ENCODE results near the gene ZNF200.
"Not testable (repeated sequence)": the region's sequence is repeated elsewhere in the genome, so short reads cannot be mapped to it uniquely, and the experiment has no call there.

The ZNF200 gene

DNA sequence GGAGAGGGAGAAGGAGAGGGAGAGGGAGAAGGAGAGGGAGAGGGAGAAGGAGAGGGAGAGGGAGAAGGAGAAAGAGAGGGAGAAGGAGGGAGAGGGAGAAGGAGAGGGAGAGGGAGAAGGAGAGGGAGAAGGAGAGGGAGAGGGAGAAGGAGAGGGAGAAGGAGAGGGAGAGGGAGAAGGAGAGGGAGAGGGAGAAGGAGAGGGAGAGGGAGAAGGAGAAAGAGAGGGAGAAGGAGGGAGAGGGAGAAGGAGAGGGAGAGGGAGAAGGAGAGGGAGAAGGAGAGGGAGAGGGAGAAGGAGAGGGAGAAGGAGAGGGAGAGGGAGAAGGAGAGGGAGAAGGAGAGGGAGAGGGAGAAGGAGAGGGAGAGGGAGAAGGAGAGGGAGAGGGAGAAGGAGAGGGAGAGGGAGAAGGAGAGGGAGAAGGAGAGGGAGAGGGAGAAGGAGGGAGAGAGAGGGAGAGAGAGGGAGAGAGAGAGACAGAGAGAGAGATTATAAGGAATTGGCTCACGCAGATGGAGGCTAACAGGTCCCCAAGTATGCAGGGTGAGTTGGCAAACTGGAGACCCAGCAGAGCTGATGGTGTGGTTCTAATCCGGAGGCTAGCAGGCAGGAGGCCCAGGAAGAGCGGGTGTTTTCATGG lies 37.1 kb downstream of the ZNF200 start:
- DNase-seq = not testable (repeated sequence)

DNA sequence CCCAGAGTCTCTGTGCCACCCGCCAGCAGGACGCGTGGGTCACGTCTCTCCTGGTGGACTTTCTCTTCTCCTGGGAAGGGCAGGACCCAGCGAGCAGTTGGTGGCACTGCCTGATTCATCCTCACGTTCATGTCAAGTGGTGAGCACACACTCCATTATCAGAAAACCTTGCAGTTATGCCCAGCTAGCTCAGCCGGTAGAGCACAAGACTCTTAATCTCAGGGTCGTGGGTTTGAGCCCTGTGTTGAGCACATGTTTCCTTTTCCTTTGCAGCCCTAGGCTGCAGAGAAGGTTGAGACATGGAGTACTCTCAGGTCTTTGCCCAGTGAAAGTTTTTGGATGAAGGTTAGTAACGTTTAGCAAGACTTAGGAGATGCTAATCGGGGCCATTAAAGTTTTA lies 39.0 kb downstream of the ZNF200 start:
- DNase-seq = no peak

DNA sequence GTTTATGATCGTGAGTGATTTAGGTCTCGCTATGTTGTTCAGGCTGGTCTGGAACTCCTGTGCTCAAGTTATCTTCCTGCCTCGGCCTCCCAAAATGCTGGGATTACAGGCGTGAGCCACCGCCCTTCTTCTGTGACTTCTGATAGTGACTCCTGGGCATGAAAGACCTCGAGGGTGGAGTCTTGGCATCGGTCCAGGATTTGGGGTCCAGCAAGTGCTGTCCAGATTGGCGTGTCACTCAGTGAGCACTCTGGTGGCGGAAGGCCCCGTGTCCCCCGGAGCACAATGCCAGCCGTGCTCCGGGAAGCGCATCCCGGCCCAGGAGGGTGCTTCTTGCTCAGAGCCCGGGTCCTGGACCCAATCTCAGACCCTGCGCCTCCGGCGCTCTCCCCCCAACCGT lies 40.2 kb downstream of the ZNF200 start:
- DNase-seq = no peak

DNA sequence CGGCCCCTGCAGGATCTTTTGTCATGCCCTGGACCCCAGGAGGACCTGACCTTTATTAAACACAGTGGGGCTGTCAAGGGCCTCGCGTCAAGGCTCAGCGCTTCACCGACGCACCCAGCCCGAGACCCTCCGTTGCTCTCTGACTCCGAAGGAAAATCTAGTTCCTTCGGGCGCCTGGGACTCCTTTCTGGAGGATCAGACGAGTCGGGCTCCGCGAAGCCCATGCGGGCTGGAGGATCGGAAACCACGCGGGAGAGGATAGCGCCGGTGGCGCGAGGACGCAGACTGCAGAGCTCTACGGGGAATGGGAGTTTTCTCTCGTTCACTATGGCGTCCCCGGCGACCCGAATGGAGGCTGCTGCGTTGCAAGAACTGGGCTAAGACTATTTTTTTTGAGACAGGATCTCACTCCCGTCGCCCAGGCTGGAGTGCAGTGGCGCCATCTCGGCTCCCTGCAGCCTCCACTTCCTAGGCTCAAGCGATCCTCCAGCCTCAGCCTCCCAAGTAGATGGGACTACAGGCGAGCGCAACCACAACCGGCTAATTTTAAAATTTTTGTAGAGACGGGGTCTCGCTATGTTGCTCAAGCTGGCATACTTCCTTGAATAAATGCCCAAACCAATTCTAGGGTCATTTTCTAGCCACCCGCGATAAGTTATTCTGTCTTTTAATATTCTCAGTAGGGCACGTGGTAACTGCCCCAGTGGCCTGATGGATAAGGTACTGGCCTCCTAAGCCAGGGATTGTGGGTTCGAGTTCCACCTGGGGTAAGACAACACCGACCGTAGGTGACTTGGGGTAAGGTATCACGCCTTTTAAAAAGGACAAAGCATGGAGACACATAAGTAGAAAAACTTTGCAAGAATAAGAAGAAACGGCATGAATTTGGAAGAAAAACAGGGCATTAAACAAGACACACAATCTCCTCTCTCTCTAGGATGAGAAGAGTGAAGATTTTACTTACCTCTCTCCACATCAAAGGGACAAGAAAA lies 41.4 kb downstream of the ZNF200 start:
- no peak for DNase-seq

DNA sequence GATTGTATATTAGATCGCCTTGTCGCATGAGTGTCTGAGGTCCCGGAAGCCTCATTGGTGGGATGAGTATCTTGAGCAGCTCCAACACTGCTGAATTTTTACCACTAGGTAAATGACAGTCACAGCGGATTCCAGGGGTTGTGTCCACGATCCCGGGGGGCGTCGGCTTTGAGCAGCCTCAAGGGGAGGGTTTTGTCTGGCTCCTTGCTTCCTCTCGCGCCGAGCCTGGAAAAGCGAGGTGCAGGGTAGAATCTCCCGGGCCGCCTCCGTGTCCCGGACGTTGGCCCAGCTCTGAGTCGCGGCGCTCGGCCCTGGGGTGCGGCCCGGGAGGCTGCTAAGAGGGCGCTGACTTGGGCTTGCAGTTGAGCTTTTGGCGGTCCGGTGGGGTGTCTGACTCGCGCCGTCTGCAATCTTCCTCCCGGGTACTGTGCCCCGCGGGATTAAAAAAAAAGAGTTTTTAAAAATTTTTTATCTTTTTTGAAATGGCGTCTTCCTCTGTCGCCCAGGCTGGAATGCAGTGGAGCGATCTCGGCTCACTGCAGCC lies 42.4 kb downstream of the ZNF200 start:
- DNase-seq = no peak

DNA sequence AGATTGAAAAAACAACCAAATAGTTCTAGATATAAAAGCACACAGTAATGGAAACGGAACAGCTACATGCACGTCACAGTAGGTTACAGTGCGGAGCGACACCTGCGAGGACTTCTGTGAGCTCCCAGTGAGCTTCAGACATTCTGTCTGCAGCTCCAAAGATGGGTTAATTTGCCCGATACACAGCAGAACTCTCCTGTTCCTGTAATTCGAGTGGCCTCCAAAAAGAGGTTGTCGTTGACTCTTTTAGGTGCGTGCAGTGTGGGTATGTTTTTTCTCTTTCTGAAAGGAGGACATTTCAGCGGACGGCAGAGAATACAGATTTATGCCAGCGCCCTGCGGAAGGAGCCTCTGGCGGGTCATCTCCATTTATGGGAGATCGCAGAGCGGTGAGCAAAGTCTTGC lies 44.0 kb downstream of the ZNF200 start:
- DNase-seq = no peak

DNA sequence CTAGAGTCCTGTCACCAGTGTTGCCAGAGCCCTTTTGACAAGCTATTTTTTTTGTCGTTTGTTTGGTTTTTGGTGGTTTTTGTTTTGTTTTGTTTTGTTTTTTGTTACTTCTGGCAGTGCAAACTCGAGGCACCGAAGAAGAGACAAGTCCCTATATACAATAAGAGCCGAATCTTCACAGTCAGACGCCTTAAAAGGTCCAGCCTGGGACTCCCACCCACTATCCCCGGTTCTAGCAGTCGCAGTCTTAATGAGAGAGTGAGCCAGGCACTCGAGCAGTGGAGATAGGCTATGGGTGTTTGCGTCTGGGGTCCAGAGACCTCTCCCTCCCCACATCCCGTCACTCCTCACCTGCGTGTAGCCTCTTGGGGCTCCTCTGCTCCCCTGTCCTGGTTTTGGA lies 45.1 kb downstream of the ZNF200 start:
- peak in 1 of 2 experiments; percentile 26 for DNase-seq

DNA sequence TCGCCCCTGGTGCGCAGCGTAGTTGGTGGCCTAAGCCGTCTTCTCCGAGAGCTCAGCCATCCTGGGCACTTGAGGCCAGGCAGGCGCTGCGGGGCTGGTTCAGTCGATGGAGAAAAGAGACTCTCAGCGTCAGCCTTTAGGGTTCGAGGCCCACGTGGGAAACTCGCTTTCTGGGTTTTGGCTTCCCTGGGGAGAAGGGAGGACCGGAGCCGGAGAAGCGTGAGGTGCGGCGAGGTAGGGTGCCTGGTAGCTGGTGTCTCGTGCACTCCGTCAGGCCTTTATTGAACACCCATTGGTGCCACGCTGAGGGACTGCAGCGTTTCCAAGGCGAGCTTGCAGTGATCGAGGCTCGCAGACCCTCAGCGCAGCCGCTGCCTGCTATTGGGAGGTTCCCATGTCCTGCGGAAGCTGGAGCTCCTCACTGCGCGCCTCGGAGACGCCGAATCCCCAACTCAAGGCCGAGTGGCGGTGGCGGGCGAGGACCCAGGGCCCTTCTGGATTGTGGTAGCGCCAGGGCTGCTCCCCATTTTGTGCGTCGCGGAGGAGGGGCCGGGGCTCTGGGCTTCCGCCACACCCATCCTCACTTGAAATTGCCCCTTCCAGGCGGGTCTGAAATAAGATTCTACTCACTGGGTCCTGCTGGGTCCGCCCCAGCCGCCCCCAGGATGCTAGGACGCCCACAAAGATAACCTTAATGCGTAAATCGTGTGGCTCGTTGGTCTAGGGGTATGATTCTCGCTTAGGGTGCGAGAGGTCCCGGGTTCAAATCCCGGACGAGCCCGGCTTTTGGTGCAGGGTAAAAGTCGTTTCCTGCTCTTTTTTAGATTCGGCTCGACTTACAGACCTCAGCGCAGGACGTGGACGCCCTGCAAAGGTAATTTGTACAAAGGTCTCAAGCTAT lies 45.8 kb downstream of the ZNF200 start:
- DNase-seq = peak; percentile 89 to 91

DNA sequence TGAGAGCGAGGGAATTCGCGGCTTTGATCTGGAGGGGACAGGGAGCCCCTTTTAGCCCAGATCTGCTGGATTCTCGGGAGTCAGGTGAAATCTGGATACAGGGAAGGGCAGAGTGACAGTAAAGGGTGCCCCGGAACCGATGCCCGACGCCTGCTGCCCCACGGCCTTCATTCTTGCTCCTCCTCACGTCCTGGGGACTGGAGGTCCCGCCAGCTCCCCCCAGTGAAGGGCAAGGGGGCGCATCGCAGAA lies 46.4 kb downstream of the ZNF200 start:
- no peak for DNase-seq

DNA sequence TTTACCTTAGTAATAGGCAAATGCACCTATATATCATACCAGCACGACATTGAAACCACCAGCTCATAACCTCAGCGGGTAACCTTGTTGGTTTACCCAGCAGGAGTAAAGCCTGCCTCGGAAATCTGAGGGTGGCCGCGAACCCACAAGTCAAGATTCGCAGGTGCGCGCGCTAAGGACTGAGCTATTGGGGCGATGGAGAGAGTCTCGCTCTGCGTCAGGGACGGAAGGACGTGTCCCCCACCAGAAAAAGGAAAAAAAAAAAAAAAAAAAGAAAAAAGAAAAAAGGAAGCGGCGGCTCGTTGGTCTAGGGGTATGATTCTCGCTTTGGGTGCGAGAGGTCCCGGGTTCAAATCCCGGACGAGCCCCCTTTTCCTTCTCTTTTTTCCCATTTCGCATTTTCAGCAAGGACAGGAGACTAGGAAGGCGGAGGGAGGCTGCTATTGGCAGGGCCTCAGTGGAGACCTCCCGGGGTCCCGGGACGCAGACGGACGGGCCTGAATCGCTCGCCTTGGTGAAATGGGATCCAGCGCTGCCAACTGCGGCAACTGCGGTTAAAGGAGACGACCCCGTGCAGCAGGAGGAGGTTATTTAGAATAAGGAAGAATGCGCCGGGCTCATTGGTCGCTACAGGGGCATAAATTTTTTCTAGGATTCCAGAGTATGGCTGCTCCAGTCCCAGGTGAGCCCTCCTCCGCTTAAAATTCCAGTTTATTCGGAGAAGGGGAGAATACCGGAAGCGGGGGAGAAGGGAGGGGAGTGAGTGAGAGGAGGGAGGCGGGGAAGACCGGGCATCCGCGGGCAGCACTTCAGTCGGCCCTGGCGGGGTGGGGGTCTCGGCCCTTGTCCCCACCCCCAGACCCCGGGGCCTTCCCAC lies 46.9 kb downstream of the ZNF200 start, which contains the start of gene OR1F1:
Gene OR1F1, plus strand, starts transcription at position 407 of the 877 bp plus-strand sequence.
- DNase-seq = peak; percentile 87 to 88

DNA sequence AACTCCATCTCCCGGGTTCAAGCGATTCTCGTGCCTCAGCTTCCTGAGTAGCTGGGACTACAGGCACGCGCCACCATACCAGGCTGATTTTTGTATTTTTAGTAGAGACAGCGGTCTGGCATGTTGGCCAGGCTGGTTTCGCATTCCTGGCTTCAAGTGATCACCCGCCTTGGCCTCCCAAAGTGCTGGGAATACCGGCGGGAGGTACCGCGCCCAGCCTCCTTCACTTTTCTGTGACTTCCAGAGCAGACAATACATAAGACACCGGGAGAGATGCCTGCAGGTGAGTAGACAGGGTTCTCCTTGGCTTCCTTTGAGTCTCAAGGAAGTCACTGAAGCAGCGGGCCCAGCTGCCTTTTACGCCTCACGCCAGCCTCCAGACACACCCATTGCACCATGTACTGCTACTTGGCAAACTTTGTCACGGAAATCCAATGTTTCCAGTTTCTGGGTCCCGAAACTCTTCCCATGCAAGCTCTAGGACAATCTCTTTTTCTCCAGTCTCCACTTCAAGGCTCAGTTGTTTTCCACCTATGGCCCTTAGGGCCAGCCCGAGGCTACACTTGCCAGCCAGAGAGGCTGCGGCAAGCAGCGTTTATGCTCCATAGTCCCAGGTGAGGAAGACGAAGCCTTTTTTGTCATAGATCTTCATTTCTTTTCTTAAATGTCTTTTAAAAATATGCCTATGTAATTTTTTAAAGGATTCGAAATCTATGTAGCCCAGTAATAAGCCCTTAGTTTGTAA lies 47.8 kb downstream of the ZNF200 start:
- DNase-seq = no peak

DNA sequence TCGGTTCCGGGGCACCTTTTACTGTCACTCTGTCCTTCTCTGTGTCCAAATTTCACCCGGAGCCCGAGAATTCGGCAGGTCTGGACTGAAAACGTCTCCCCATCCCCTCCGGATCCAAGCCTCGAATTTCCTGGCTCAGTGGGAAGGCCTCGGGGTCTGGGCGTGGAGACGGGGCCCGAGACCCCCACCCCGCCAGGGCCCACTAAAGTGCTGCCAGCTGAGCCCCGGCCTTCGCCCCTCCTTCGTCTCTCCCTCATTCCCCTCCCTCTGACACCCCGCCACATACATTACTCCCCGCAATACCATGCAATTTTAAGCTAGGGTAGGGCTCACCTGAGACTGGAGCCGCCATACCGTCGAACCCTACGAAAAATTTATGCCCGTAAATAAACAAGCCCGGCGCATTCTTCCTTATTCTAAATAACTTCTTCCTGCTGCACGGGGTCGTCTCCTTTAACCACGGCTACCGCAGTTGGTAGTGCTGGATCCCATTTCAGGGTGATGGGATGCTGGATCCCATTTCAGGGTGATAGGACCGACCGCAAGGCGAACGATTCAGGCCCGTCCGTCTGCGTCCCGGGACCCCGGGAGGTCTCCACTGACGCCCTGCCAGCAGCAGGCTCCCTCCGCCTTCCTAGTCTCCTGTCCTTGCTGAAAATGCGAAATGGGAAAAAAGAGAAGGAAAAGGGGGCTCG lies 51.4 kb downstream of the ZNF200 start:
- peak in 1 of 2 experiments; percentile 62 for DNase-seq

DNA sequence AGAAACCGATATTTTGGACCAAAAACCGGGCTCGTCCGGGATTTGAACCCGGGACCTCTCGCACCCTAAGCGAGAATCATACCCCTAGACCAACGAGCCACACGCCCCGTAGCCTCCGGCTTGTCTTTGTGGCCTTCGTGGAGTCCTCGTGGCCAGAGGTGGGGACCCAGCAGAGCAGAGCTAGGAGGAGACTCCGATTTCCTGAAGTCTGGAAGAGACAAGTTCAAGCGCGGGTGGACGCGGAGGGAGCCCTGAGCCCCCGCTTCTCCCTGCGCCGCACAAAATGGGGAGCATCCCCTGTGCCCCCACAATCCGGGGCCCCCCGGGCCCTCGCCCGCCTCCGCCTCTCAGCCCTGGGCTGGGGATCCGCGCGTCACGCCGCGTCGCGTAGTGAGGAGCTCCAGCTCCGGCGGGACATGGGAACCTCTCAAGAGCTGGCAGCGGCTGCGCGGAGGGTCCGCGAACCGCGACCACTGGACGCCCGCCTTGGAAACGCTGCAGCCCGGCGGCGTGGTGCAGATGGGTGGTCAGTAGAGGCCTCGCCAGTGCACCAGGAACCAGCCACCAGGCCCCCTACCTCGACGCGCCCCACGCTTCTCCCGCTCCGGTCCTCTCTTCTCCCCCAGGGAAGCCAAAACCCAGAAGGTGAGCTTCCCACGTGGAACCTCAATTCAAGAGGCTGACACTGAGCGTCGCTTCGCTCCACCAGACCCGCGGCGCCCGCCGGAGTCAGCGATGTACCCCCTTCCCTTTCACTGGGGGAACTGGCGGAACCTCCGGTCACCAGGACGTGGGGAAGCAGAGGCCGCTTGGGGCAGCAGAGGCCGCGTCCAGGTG lies 52.1 kb downstream of the ZNF200 start:
- DNase-seq = peak; percentile 90 to 92

DNA sequence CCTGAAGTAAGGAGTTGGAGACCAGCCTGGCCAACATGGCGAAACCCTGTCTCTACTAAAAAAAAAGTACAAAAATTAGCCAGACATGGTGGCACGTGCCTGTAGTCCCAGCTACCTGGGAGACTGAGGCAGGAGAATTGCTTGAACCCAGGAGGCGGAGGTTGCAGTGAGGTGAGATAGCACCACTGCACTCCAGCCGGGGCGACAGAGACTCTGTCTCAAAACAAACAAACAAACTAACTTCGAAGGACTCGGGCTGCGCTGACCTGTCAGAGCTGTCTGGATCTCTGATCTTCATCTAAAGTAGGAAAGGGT lies 52.7 kb downstream of the ZNF200 start:
- DNase-seq = not testable (repeated sequence)

DNA sequence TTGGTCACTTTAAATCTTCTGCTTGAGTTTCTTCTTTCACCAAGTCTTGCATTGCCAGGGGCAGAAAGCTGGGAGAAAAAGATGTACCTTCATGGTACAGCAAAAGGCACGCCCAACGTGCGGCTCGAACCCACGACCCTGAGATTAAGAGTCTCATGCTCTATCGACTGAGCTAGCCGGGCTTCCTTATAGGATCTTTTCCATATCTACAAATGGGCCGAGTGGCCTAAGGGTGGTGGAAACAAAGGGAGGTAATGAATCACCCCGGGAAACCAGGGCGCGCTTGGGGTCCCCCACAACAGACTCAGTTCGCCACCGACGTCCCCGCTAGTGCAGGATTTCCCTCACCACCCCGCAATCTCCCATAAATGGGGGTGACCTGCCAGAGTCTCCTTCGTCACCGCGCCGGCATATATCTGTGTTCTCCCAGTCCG lies 54.5 kb downstream of the ZNF200 start:
- DNase-seq = peak; percentile 57 to 65

DNA sequence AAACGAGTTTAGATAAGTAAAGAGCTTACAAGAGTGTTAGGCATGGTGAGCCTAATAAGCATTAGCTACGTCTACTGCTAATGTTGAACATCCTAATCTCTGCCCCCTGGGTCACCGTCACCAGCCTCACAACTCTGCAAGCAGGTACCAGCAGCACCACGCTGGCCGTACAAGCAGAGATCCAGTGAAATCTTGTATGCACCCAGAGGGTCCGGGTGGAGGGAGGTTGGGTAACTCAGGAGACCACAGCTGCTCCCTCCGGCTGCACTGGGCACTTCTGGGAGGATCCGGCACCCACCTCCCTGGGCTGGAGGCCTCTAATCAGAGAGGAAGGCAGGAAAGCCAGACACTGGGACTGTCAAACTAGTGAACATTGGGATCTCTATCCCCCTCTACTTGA lies 55.3 kb downstream of the ZNF200 start:
- no peak for DNase-seq

DNA sequence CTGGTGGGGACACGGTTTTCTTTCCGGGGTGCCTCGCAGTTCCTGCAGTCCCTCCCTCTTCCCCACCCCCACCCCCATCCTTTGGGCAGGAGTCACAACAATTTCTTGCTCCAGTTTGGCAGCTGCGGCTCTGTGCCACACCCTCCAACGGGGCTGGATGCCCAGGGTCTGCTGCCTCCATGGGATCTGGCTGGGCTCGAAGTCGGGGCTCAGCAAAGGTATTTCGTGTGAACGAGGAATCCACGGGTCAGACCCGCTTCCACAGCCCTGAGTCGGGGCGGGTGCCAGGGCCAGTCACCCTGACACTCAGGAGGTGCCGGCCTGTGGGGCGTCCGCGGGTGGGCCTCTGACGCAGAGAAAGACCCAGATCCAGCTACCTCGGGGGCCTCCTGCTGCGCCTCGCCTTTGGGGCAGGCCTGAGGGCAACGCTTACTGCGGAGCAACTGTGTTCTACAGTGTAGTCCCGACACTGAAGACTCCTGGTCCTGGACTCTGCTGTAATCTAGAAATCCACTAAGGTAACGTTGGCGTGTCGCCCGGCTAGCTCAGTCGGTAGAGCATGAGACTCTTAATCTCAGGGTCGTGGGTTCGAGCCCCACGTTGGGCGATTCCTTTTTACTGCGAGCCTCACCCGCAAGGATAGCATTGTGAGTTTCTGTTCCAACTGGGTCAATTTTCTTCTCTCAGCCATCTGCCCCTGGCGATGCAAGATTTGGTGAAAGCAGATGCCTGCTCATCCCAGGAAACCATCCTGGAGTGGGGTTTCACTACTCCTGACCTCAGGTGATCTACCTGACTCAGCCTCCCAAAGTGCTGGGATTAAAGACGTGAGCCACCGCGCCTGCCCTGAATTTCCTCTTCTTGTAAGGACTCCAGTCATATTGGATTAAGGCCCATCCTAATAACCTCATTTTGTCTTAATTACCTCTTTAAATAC lies 59.5 kb downstream of the ZNF200 start:
- DNase-seq = peak; percentile 85 to 86

DNA sequence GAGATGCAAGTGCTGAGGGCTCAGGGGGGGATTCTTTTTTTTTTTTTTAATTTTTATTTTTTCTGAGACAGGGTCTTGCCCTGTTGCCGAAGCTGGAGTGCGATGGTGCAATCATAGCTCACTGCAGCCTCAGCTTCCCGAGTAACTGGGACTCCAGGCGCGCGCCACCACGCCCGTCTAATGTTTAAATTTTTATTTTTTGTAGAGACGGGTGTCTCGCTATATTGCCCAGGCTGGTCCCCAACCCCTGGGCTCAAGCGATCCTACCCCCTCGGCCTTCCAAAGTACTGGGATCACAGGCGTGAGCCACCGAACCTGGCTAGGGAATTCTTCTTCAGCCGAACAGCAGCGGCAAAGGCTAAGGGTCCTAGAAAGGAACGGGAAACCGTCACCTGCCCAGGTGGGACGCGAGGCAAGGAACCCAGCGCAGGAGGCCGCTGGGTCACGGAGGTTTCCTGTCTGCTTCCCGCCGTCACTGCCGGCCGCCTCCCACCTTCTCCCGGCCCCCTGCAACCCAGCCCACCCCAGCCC lies 60.3 kb downstream of the ZNF200 start:
- no peak for DNase-seq
